Gastroesophageal sphincter (tissue), 3 donors: ENCODE results near the gene GTF2H1.

Experiments
- CTCF ChIP-seq, 4 experiments: fragments of 200-600 bp in 2 of 4; fragments of 450-650 bp in 2 of 4; sonication (generic) in 1 of 4; IDR thresholded peaks; one replicate each; pipeline ENCODE4 v1.5.1; 2017 to 2019; ENCODE audit warnings: antibody characterized with exemption in 4 of 4, mild to moderate bottlenecking in 2 of 4, moderate library complexity in 2 of 4
- POLR2A ChIP-seq, 2 donors: fragments of 450-650 bp; IDR thresholded peaks; one replicate each; pipeline ENCODE4 v1.6.1; 2017; ENCODE audit warnings: antibody characterized with exemption in 2 of 2, mild to moderate bottlenecking in 2 of 2, moderate library complexity in 1 of 2
- POLR2AphosphoS5 ChIP-seq: sonication (generic); formaldehyde crosslinking; IDR thresholded peaks from one replicate; pipeline ENCODE4 v1.6.1; 2017; ENCODE audit warnings: antibody characterized with exemption

- no peak for TF ChIP-seq POLR2AphosphoS5
- TF ChIP-seq CTCF (IDR thresholded peaks at IDR 0.05), result no peak
- no peak for TF ChIP-seq POLR2A (IDR thresholded peaks at IDR 0.05)
Observed at GRCh38 chr11:18372201-18372600, 49.8 kb downstream of the GTF2H1 start.
